Measurements from ENCODE around the gene ADD2.
"Not testable (repeated sequence)": the region's sequence is repeated elsewhere in the genome, so short reads cannot be mapped to it uniquely, and the experiment has no call there.

Gene ADD2

DNA sequence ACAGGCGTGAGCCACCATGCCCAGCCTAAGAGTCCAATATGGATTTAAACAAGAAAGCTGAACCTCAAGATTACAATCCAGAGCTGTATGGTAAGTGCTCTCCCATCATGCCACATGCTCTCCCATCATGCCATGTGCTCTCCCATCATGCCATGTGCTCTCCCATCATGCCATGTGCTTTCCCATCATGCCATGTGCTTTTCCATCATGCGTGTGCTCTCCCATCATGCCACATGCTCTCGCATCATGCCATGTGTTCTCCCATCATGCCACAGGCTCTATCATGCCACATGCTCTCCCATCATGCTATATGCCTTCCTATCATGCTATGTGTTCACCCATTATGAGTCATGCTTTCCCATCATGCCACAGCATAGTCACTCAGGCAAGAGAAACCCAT lies 20.7 kb downstream of the ADD2 start:
- no peak for DNase-seq

DNA sequence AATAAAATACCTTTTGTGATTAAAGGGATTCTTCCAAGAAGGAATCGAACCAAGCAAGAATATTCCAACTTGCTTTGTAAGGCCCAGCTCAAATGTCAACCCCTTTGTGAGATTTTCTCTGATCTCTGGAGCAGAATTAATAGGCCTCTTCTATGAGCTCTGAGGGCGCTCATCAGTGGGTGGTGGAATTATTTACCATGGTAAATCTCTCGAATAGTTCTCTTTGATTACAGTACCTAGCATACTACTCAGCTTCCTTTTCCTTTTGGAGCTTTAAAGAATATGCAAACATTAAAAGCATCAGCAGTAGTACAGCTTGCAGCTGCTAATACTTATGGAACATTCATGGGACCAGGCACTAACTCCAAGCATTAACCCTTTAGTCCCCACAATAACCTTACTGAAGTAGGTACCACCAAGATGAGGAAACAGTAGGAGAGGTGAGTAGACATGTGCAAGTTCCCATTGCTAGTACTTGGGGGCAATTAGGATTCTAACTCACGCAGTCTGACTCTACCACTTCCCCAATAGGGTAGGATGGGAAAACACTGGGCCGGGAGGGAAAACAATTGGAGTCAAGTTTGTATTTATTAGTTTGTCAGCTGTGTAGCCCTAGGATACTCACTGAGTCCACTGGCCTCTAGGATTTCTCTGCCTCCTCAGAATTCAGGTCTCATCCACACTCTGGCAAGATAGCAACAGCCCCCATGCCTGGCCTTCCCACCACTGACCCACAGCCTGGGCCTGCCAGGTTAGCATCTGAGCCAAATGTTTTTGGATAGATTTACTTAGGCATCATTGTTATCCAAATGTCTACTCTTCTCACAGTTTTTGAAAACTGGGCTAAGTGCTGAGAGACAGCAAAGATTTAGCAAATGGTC lies 21.7 kb downstream of the ADD2 start:
- DNase-seq, result no peak

DNA sequence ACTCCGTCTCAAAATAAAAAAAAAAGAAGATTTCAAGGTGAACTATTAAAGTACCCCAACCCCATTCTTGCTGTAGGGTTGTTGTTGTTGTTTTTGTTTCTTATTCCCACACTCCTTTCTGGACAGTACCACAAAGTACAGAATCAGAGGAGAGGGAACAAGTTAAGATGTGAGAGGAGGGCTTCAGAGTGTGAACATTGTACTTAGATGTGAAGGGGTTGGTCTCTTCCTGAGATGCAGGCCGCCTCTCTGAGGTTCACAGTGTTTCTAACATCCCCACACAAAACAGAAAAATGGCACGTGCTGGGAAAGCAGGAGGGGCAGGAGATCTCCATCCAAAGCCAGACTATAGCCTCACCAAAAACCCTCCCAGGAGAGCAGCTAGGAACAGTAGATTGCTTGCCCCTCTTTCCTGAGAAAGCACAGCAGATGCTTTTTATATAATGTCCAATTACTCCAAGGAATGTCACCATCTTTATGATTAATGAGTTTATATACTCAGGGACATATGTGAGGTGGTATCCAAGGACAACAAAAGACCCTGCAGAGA lies 22.6 kb downstream of the ADD2 start:
- no peak for DNase-seq

DNA sequence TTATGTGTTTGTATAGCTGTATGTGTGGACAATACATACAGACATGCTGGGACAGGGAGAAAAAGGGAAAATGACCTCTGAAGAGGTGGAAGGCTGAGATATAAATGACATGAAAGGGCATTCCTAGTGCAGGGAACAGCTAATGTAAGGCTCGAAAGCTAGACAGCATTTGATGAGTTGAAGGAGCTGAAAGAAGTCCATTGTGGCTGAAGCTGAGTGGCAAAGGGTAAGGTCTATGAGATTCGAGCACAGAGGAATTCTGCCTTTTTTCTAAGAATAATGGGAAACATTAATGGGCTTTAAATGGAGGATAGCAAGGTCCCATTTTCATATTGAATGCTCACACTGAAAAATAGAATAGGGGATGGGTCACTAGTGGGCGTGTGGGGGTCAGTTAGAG lies 23.6 kb downstream of the ADD2 start:
- DNase-seq, result no peak

DNA sequence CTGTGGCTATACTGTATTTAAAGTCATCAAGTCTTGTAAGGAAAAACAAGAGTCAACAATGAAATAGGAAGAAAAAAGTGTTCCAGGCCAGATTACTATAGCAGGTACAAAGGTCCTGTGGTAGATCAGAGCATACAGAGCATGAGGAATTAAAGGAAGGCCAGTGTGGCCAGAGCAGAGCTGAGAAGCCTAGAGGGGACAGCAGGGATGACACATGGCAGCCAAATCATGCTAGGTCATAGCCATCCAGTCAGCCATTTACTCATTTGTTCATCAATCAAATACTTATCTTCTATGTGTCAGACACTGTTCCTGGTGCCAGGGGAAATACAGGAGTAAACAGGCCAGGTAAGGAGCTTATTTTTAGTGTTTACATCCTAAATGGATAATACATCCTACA lies 24.3 kb downstream of the ADD2 start:
- no peak for DNase-seq

DNA sequence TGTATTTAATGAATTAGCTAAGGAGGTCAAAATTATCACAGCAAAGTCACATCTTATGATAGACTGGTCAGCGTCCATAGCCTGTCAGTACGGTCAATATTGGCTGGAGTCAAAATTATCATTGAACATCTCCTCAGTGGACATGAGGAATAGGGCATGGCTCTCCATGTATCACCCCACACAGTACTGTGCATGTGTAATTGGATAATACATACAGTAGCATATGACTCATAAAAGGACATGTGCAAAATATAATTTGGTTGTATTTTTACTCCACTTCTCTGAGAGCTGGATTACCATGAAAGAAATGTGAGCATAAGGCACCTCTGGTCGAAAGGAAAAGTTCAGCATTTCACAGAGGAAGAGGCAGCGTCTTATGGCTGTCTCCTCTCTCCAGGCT lies 24.9 kb downstream of the ADD2 start:
- no peak for DNase-seq

DNA sequence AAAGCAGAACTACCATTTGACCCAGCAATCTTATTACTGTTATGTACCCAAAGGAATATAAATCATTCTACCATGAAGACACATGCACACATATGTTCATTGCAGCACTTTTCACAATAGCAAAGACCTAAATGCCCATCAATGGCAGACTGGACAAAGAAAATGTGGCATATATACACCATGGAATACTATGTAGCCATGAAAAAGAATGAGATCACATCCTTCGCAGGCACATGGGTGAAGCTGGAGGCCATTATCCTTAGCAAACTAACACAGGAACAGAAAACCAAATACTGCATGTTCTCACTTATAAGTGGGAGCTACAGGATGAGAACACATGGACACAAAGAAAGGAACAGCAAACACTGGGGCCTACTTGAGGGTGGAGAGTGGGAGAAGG lies 28.5 kb downstream of the ADD2 start:
- DNase-seq, result not testable (repeated sequence)

DNA sequence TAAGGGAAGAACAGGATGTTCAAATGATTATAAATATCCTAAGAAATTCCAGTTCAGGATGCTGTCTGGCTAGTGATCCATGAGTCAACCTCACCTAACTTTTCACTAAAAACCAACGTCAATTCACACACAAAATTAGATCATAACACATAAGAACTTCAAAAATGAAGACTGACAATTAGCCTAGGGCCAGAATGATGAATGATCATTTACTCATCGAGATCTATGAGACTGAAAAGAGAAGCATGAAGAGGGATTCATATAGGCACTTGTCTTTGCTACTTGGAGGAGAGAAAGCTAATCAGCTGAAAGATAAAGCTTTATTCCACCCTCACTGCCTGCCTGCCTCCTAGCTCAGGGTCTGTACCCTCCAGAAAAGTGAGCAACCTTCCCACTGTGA lies 29.8 kb downstream of the ADD2 start:
- no peak for DNase-seq

DNA sequence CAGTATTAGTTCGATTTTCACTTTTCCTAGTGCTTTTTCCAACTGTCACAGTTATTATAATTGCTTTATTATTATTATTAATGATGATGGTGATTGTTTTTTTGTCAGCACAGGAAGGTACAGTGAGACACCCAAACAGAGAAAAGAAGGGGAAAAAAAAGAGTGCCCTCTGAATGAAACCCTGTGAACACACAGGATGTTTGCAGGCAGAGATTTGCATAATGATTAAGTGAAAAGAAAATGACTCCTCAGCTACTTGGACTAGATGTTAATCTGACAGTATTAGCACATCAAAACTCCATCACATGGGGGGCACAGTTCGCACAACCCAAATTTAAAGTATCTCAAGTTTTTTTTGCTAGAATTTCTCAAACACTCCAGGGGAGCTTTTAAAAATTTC lies 32.9 kb downstream of the ADD2 start:
- DNase-seq, result no peak

DNA sequence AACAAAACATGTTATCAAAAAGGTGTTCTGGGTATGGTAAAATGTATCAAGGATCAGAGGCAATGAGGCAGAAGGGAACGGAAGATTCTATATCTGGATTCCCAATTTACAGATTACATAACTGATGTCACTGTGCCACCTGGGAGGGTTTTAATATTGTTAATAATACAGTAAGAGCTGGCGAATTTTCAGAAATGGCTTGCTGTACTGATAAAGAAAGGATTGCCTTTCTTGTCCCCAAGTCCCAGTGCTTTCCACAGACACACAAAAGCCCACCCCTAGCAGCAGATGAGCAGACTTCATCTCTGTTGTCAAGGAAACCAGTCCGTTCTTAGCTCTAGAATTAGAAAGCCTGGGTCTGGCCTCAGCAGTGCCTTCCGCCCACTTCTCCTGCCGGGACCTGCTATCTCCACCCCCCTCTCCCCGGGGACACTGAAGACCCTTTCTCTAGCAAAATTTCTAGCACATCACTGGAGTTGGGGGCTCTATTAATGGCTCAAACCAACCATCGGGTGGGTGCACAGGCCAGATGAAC lies 34.3 kb downstream of the ADD2 start:
- DNase-seq, result no peak

DNA sequence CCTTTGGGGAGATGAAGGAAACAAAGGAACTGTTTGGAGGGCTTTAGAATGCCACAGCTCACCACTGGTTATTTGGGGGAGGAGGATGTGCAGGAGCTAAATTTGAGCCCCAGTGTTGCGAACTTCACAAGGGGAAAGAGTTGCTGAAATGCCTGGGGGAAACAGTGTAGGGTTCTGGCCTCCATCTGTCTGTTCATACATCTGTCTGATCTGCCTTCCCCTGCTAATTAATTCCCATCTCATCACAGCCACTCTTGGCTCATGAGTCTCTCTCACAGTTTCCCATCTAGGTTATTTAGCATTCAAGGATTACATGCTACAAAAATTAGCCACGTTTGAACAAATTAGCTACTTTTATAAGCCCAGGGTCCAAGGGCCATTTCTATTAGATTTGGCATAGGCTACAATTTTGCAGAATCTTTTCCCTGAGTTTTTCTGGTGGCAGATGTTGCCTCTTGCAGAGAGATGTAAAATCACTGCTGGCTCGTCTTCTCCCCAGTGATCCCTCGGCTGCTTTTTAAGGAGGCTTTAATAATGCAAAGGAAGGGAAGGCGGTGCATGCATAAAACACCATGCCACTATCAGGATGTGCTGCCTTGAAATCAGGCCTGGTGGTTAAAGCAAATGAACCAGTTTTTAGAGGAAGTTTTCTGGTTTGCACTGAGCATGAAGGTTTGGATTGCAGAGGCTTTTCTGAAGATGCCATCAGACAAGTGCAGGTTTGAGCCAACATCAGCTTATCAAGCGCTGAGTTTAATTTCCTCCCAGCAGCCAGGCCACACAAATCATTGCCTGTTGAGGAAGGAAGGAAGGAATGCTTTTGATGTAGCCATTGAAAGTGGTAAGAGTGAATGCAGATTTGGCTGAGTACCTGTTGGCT lies 35.0 kb downstream of the ADD2 start:
- no peak for DNase-seq

DNA sequence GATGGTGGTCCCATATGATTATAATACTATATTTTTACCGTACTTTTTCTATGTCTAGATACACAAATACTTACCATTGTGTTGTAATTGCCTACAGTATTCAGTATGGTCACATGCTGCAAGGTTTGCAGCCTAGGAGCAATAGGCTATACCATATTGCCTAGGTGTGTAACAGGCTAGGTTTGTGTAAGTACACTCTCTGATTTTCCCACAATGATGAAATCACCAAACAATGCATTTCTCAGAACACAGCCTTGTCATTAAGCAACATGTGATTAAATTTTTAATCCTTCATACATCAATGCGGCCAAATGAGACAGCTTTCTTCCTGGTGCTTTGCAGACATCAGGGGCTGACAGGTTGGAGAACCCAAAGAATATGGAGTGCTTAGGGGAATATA lies 37.3 kb downstream of the ADD2 start:
- DNase-seq, result no peak

DNA sequence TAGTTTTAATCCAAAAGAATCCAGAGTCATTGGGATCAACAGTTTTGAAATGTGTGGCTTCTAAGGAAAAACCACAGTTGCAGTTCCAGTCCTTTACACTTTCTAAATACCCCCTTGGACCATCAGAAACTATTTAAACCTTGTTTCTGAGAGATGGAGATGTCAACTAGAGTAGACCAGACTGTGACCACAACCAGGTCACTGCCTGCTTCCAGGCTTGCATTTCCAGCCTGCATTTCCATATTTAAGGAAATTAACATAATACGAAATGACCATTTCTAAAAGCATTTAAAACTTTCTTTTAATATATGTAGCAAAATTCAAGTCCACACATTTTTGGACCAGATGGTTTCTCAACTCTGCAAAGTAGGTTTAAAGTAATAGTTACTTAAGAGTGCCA lies 38.4 kb downstream of the ADD2 start:
- no peak for DNase-seq

DNA sequence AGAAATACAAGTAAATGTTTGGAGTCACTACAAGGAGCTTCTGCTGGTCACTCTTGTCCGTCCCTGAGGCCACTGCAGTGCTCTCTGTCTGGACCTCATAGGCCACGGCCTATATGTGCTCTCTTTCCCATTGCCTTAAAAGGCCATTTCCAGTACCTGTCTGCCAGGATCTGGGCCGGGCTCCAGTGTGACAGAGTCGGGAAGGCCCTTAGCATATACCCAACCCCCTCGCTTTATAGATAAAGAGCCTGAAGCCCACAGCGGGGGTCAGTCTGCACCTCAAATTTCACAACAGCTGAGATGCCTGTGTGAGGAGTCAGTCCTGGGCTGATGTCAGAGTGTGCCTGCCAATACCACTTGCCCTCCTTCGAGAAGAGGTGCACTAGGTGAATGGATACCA lies 39.9 kb downstream of the ADD2 start:
- DNase-seq, result no peak

DNA sequence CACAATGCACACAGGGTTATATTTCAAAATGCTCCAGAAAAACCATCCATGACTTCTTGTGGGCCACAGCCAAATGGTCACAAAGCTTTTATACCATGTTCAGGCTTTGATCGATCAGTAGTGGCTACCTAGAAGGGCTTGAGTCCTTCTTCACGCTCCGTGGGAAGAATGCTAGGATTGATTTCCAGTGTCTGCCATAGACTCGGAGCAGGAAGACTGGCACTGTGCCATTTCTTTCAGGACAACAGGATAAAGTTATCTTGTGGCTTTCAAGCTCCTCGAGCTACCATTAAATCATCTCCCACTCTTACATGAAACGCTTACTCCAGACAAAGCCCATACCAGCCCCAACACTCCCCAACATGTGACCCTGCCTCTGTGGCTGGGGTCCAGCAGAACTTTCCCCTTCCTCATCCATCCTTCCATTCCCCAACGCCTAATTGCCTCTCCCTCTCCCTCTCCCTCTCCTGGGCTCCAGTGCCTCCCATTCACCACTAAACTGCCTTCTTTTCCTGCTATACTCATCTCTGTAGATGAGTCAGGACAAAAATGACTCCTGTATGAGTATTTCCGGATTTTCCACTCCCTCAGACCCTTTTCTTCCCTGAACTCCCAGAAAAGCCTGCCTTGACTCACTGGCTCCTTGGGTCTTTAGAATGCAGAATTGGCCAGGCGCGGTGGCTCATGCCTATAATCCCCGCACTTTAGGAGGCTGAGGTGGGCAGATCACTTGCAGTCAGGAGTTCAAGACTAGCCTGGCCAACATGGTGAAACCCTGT lies 40.9 kb downstream of the ADD2 start:
- DNase-seq, result no peak

DNA sequence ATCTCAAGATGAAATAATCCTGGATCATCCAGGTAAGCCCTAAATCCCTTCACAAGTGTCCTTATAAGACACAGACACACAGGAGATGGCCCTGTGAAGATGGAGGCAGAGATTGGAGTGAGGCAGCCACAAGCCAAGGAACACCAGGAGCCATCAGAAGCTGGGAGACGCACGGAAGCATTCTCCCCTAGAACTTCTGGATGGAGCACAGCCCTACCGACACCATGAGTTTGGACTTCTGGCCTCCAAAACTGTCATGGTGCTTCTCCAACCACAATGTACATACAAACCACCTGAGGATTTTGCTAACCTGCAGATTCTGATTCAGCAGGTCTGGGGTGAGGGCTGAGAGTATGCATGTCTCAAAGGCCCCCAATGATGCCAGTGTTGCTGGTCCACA lies 42.5 kb downstream of the ADD2 start:
- no peak for DNase-seq

DNA sequence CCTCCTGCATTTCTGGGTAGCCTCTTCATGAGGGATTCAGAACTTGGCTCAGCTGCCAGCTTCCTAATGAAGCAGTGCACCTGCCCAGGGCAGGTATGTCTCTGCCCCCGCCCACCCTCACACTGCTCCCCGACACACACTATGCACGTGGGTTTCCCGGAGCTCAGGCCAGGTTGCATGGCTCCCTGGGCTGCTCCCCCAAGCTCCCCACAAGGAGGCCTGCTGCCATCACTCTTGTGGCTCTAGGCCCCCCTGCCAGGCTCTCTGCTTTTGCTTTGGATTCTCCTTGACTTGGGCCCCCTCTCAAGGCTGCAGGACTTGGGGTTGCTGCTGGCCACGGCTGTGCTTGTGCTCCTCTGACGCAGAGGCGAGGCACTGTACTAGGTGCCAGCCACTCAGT lies 43.6 kb downstream of the ADD2 start:
- no peak for DNase-seq

DNA sequence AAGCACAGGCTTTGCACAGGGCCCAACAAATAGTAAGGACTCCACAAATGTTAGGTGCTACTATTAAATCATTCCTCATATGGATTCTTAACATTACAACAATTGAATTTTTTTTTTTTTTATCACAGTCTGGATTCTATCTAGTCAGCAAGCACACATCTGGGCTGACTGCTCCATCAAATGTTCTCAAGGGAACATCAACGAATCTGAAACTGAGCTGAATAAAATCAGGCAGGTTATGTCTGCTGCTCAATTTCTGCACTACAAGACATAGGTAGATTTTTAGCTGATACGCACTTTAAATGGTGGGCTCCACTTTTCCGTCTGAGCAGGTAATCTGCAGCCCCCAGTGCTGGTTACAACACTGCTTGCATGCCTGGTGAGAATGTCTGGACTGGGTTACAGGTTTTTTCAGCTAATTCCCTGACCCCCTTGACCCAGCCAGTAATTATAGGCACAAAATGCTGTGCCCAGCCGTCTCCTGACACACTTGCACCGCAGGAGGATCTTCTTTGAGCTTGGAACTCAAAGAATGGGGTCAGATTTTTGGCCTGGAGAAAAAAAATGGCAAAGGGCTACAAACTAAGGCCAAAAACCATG lies 44.6 kb downstream of the ADD2 start:
- no peak for DNase-seq

DNA sequence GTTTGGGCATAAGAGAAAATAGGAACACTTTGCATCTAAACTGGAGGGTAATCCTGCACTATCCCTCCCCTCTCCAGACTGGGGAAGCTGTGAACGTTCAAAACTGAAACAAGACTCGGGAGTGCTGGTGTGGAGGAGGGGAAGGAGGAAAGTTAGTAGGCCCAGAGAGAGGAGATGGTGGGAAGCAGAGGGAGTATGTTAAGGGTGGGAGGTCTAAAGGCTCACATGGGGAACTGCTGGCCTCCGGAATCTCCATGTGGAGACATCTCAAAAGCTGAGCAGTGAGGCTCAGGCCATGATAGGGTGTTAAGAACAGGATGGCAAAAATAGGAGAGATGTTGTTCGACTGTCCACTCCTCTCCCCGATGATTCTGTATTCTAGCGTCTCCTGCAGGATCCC lies 47.9 kb downstream of the ADD2 start:
- DNase-seq, result no peak

DNA sequence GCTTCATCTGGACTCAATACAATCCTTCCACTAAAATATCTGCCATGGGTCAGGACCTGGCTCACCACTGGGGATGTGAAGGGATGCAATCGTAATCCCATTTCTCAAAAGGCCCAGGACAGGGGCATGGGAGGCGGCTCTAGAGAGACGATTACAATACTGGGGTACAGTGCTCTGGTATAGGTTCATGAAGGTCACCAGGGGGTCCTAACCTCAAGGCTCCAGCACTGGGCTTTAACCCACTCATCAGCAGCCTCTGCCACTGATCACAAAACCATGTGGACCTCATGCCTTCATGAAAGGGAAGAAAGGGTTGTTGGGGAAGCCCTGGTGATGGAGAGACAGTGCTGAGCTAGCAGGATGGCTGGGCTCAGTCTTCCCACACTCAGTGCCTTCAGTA lies 48.8 kb downstream of the ADD2 start:
- no peak for DNase-seq

DNA sequence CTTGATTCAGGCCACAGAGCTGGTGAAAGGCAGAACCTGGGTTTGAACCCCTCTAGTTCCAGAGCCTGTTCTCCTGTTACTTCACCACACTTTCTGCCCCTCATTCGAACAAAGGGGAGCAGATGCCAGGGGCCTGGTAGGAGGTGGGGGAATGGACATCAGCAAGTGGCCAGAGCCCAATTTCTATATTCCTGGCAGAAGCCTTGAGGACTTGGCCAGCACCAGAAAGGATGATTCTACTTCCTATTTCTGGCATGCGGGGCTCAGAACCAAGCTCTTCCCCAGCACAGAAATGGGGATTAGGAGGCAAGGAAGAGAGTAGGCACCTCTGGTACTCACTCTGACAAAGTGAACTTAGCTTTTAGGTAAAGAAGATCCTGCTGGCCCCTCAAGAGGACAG lies 49.3 kb downstream of the ADD2 start:
- no peak for DNase-seq

DNA sequence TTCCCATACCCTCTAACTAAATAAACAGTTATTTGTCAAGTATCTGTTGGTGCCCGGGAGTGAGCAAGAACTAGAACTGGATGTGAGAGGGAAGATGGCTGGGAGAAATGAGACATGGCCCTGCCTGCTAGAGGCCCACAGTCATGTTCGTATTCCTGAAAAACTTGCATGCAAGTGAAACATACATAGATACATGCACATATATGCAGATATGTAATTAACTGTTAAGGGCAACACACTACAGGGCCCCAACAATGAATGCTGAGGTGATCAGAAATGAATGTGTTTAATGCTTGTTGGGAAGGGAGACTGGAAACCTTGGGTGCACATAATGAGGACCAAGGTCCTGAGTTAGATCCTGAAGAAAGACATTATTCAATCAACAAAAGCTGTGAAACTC lies 49.8 kb downstream of the ADD2 start:
- DNase-seq, result no peak
